ENCODE results near the gene FAM9C.
"Not testable (repeated sequence)": the region's sequence is repeated elsewhere in the genome, so short reads cannot be mapped to it uniquely, and the experiment has no call there.

Gene FAM9C

GRCh38 chrX:13081395-13082205 is 37.2 kb upstream of the FAM9C start:
- Mint-ChIP-seq H3K4me1 (peaks cover 81% of the 10 kb centered on the region), H3K27me3 (no peaks in the 10 kb centered on the region), H3K9me3 (no peaks in the 10 kb centered on the region), H3K4me3 (peak overlapping the region; percentile 74 to 75), H3K27ac (peak overlapping the region; percentile 96 to 97)
- DNase-seq (no peak), ATAC-seq (peak; percentile 37)

- Mint-ChIP-seq H3K4me1 (peaks cover 88% of the 10 kb centered on the region), H3K4me3 (peak overlapping the region; percentile 63 to 75), H3K9me3 (no peaks in the 10 kb centered on the region), H3K27me3 (no peaks in the 10 kb centered on the region), H3K27ac (peak overlapping the region; percentile 96 to 97)
- no peak for DNase-seq
- ATAC-seq: no peak
Observed at GRCh38 chrX:13080128-13080795, 35.8 kb upstream of the FAM9C start.

- H3K27ac Mint-ChIP-seq: peak overlapping the region; percentile 88 to 97
- H3K4me3 Mint-ChIP-seq: peak overlapping the region; percentile 69 to 75
- no peaks in the 10 kb centered on the region for H3K27me3 Mint-ChIP-seq
- H3K9me3 Mint-ChIP-seq: no peaks in the 10 kb centered on the region
- H3K4me1 Mint-ChIP-seq: peaks cover 92% of the 10 kb centered on the region
- DNase-seq (no peak), ATAC-seq (no peak)
Observed at GRCh38 chrX:13078739-13079444, 34.5 kb upstream of the FAM9C start.

- ATAC-seq: peak; percentile 64
- no peaks in the 10 kb centered on the region for H3K9me3 Mint-ChIP-seq
- H3K4me3 Mint-ChIP-seq: peak overlapping the region; percentile 22 to 37
- peaks cover 75% of the 10 kb centered on the region for H3K4me1 Mint-ChIP-seq
- H3K27me3 Mint-ChIP-seq: no peaks in the 10 kb centered on the region
- DNase-seq: peak in 1 of 2 donors; percentile 56
- H3K27ac Mint-ChIP-seq: peak overlapping the region; percentile 93 to 96
Observed at GRCh38 chrX:13077168-13077567, 32.7 kb upstream of the FAM9C start.

GRCh38 chrX:13076176-13076961 is 31.9 kb upstream of the FAM9C start:
- peak overlapping the region; percentile 93 to 96 for H3K27ac Mint-ChIP-seq
- no peaks in the 10 kb centered on the region for H3K9me3 Mint-ChIP-seq
- peaks cover 67% of the 10 kb centered on the region for H3K4me1 Mint-ChIP-seq
- DNase-seq: peak in 1 of 2 donors; percentile 28
- no peaks in the 10 kb centered on the region for H3K27me3 Mint-ChIP-seq
- H3K4me3 Mint-ChIP-seq: peak overlapping the region; percentile 37 to 49
- peak; percentile 92 for ATAC-seq

GRCh38 chrX:13074297-13075262 is 30.2 kb upstream of the FAM9C start:
- DNase-seq: no peak
- Mint-ChIP-seq H3K4me1 (peaks cover 49% of the 10 kb centered on the region), H3K27ac (peak overlapping the region; percentile 89 to 96), H3K4me3 (peak overlapping the region; percentile 59 to 75), H3K27me3 (no peaks in the 10 kb centered on the region), H3K9me3 (no peaks in the 10 kb centered on the region)
- peak; percentile 74 for ATAC-seq

- DNase-seq (no peak), ATAC-seq (no peak)
- Mint-ChIP-seq H3K27ac (no peak overlapping the region), H3K9me3 (peaks cover 6 to 10% of the 10 kb centered on the region in 2 donors), H3K4me3 (no peak overlapping the region), H3K4me1 (peaks cover 30% of the 10 kb centered on the region), H3K27me3 (no peaks in the 10 kb centered on the region)
Observed at GRCh38 chrX:13069771-13070416, 25.5 kb upstream of the FAM9C start.

- Mint-ChIP-seq H3K4me3 (no peak overlapping the region), H3K27ac (no peak overlapping the region), H3K9me3 (peaks cover 6 to 10% of the 10 kb centered on the region in 2 donors), H3K4me1 (peaks cover 25% of the 10 kb centered on the region), H3K27me3 (no peaks in the 10 kb centered on the region)
- DNase-seq: no peak
- ATAC-seq: no peak
Observed at GRCh38 chrX:13068651-13069050, 24.2 kb upstream of the FAM9C start.

- DNase-seq: no peak
- Mint-ChIP-seq H3K27me3 (no peaks in the 10 kb centered on the region), H3K4me3 (no peak overlapping the region), H3K27ac (no peak overlapping the region), H3K9me3 (peaks cover 11 to 16% of the 10 kb centered on the region in 2 donors), H3K4me1 (peaks cover 25% of the 10 kb centered on the region)
- ATAC-seq: no peak
Observed at GRCh38 chrX:13067773-13068172, 23.4 kb upstream of the FAM9C start.

- H3K9me3 Mint-ChIP-seq: peaks cover 13 to 21% of the 10 kb centered on the region in 2 donors
- peaks cover 25% of the 10 kb centered on the region for H3K4me1 Mint-ChIP-seq
- H3K27me3 Mint-ChIP-seq: no peaks in the 10 kb centered on the region
- H3K4me3 Mint-ChIP-seq: no peak overlapping the region
- DNase-seq: no peak
- ATAC-seq: no peak
- peak overlapping the region in 1 of 2 donors; percentile 63 for H3K27ac Mint-ChIP-seq
Observed at GRCh38 chrX:13066391-13066790, 22.0 kb upstream of the FAM9C start.

- H3K9me3 Mint-ChIP-seq: peaks cover 13 to 27% of the 10 kb centered on the region in 2 donors
- H3K27ac Mint-ChIP-seq: no peak overlapping the region
- peaks cover 31% of the 10 kb centered on the region for H3K4me1 Mint-ChIP-seq
- no peak overlapping the region for H3K4me3 Mint-ChIP-seq
- ATAC-seq (peak; percentile 60), DNase-seq (no peak)
- no peaks in the 10 kb centered on the region for H3K27me3 Mint-ChIP-seq
Observed at GRCh38 chrX:13064599-13065143, 20.3 kb upstream of the FAM9C start.

- H3K27ac Mint-ChIP-seq, ATAC-seq, DNase-seq, H3K27me3 Mint-ChIP-seq, H3K4me3 Mint-ChIP-seq: not testable (repeated sequence)
- peaks cover 37% of the 10 kb centered on the region for H3K4me1 Mint-ChIP-seq
- H3K9me3 Mint-ChIP-seq: peaks cover 7 to 16% of the 10 kb centered on the region in 2 donors
Observed at GRCh38 chrX:13063124-13063523, 18.7 kb upstream of the FAM9C start.

- not testable (repeated sequence) for H3K4me3 Mint-ChIP-seq, H3K27ac Mint-ChIP-seq, H3K27me3 Mint-ChIP-seq, DNase-seq, ATAC-seq
- Mint-ChIP-seq H3K9me3 (peaks cover 7 to 16% of the 10 kb centered on the region in 2 donors), H3K4me1 (peaks cover 37% of the 10 kb centered on the region)
Observed at GRCh38 chrX:13062331-13062730, 17.9 kb upstream of the FAM9C start.

Measured in stimulated activated naive CD8-positive, alpha-beta T cell treated with anti-CD3 and anti-CD28 coated beads, Interleukin-15, amount 100 ng/mL, for 72 hours (primary cell).